SK-N-SH (cell line): ENCODE results near the gene CYP26A1. TPM values are rescaled to one million over a fixed set of nuclear protein-coding genes. Genes with fewer than 3 reads are reported as not detected.

Source experiments
- CTCF ChIA-PET: fragments of 300-600, 350-600 bp; formaldehyde crosslinking; extraction: SDS; loops from one replicate; lab custom pipeline; 2021; lab: Yijun Ruan, JAX
- POLR2A ChIA-PET: fragments of 350-600 bp; sonication (Branson Sonifier 250); formaldehyde crosslinking; extraction: SDS; loops from one replicate; lab custom pipeline; 2020; ENCODE audit warnings: antibody characterized with exemption, inconsistent platforms; lab: Yijun Ruan, JAX
- DNase-seq: peaks from one replicate; pipeline ENCODE4 v3.0.0; 2012
- H2AFZ ChIP-seq: fragments of 200-600 bp; sonication (generic); 2 replicates; pipeline ENCODE4 v1.8.1; 2016; ENCODE audit warnings: antibody characterized with exemption, mild to moderate bottlenecking, low read depth
- H3F3A ChIP-seq: fragments of 200-600 bp; sonication (generic); replicated peaks from 2 replicates; pipeline ENCODE3; 2016; ENCODE audit warnings: antibody characterized with exemption, mild to moderate bottlenecking; ENCODE audit not compliant: insufficient read depth
- H3K27ac ChIP-seq, 2 experiments: fragments of 200-500 bp in 1 of 2; fragments of 200-600 bp in 1 of 2; sonication (Bioruptor generic) in 1 of 2; sonication (generic), shearing (Covaris generic) in 1 of 2; 2 replicates each; pipeline versions ENCODE4 v1.5.1 to v1.6.1; 2014 to 2016; ENCODE audit warnings: low read depth in 2 of 2, inconsistent platforms in 1 of 2, low read length in 1 of 2, mild to moderate bottlenecking in 1 of 2, mixed read lengths in 1 of 2
- H3K27me3 ChIP-seq: fragments of 200-600 bp; sonication (generic), shearing (Covaris generic); 2 replicates; pipeline ENCODE4 v1.6.1; 2016; ENCODE audit warnings: mixed run types; ENCODE audit not compliant: insufficient read depth
- H3K36me3 ChIP-seq, 2 experiments: fragments of 200-500 bp in 1 of 2; fragments of 200-600 bp in 1 of 2; sonication (Bioruptor generic) in 1 of 2; sonication (generic) in 1 of 2; replicated peaks in 1 of 2; 2 replicates each; pipeline versions ENCODE3 to v1.5.1; 2014 to 2016; ENCODE audit warnings: low read length in 1 of 2, mild to moderate bottlenecking in 1 of 2; ENCODE audit not compliant: insufficient read depth in 2 of 2, control insufficient read depth in 1 of 2
- H3K4me1 ChIP-seq, 2 experiments: fragments of 200-500 bp in 1 of 2; fragments of 200-600 bp in 1 of 2; sonication (Bioruptor generic) in 1 of 2; sonication (generic), shearing (Covaris generic) in 1 of 2; 2 replicates each; pipeline versions ENCODE4 v1.5.1 to v1.6.1; 2014 to 2016; ENCODE audit warnings: low read depth in 1 of 2, low read length in 1 of 2, mixed run types in 1 of 2; ENCODE audit not compliant: insufficient read depth in 2 of 2, control insufficient read depth in 1 of 2
- H3K4me2 ChIP-seq: fragments of 200-600 bp; sonication (generic), shearing (Covaris generic); 2 replicates; pipeline ENCODE4 v1.6.1; 2017; ENCODE audit warnings: mixed run types
- H3K4me3 ChIP-seq, 2 experiments: fragments of 200-500 bp in 1 of 2; fragments of 200-600 bp in 1 of 2; sonication (Bioruptor generic) in 1 of 2; sonication (generic), shearing (Covaris generic) in 1 of 2; 2 replicates each; pipeline versions ENCODE4 v1.5.1 to v1.8.1; 2014 to 2016; ENCODE audit warnings: low read depth in 2 of 2, inconsistent platforms in 1 of 2, low read length in 1 of 2, mild to moderate bottlenecking in 1 of 2, mixed read lengths in 1 of 2, moderate library complexity in 1 of 2
- H3K79me2 ChIP-seq: fragments of 200-600 bp; sonication (generic); 2 replicates; pipeline ENCODE4 v1.8.1; 2017; ENCODE audit warnings: mild to moderate bottlenecking; ENCODE audit not compliant: insufficient read depth
- H3K9ac ChIP-seq: fragments of 200-600 bp; sonication (generic); 2 replicates; pipeline ENCODE4 v1.6.1; 2017; ENCODE audit warnings: mixed run types
- H3K9me2 ChIP-seq: fragments of 200-600 bp; sonication (generic); 2 replicates; pipeline ENCODE4 v1.6.1; 2017; ENCODE audit warnings: mixed run types
- H3K9me3 ChIP-seq: fragments of 200-600 bp; sonication (generic); 2 replicates; pipeline ENCODE4 v1.6.1; 2017; ENCODE audit warnings: mixed run types, mild to moderate bottlenecking, moderate library complexity
- H4K20me1 ChIP-seq: fragments of 200-600 bp; sonication (generic); 2 replicates; pipeline ENCODE4 v1.6.1; 2017; ENCODE audit warnings: mild to moderate bottlenecking, mixed run types; ENCODE audit not compliant: insufficient read depth
- CHD2 ChIP-seq: fragments of 150-350 bp; IDR thresholded peaks from 2 replicates; pipeline ENCODE4 v1.6.1; 2018; ENCODE audit warnings: low read length; ENCODE audit not compliant: partially characterized antibody
- FOSL2 ChIP-seq: IDR thresholded peaks from 2 replicates; pipeline ENCODE4 v1.4.0; 2012; ENCODE audit warnings: low read depth, mild to moderate bottlenecking, moderate library complexity, borderline replicate concordance
- GABPA ChIP-seq: IDR thresholded peaks from 2 replicates; pipeline ENCODE4 v1.4.0; 2012; ENCODE audit warnings: low read depth, mild to moderate bottlenecking
- GATA2 ChIP-seq: sonication (generic); formaldehyde crosslinking; IDR thresholded peaks from 2 replicates; pipeline ENCODE4 v1.5.0; 2020; ENCODE audit warnings: mild to moderate bottlenecking, missing genetic modification reagents
- MXI1 ChIP-seq: IDR thresholded peaks from 2 replicates; pipeline ENCODE4 v1.6.1; 2012; ENCODE audit warnings: mild to moderate bottlenecking, low read depth, low read length, improper control_type of control experiment
- RAD21 ChIP-seq: IDR thresholded peaks from 2 replicates; pipeline ENCODE4 v1.6.1; 2012; ENCODE audit warnings: mild to moderate bottlenecking, low read length
- RCOR1 ChIP-seq: fragments of 150-350 bp; IDR thresholded peaks from 2 replicates; pipeline ENCODE4 v1.6.1; 2017; ENCODE audit warnings: antibody characterized with exemption, low read length
- RXRA ChIP-seq: IDR thresholded peaks from 2 replicates; pipeline ENCODE4 v1.4.0; 2012; ENCODE audit warnings: low read depth, mild to moderate bottlenecking, borderline replicate concordance
- SIN3A ChIP-seq: IDR thresholded peaks from 2 replicates; pipeline ENCODE4 v1.6.1; 2012; ENCODE audit warnings: low read depth, mild to moderate bottlenecking, low read length, moderate library complexity, borderline replicate concordance
- SMC3 ChIP-seq: IDR thresholded peaks from 2 replicates; pipeline ENCODE4 v1.6.1; 2012; ENCODE audit warnings: low read depth, low read length, improper control_type of control experiment
- TCF12 ChIP-seq: IDR thresholded peaks from 2 replicates; pipeline ENCODE4 v1.4.0; 2012
- TEAD4 ChIP-seq: IDR thresholded peaks from 2 replicates; pipeline ENCODE4 v1.4.0; 2012; ENCODE audit warnings: mild to moderate bottlenecking, borderline replicate concordance; ENCODE audit not compliant: insufficient read depth
- WGBS: methylation state at CpG from one replicate; pipeline ENCODE4 v1.1.6; 2017; ENCODE audit warnings: low lambda C conversion rate; 5-methylcytosine and 5-hydroxymethylcytosine counted together
- polyA plus RNA-seq, 3 experiments: library from polyadenylated mRNA; depleted of rRNA; stranded (reverse); fragments of >200 nt; gene quantifications; 2 replicates each; pipeline ENCODE4 v1.2.3, GENCODE V29; 2012
- TF ChIP-seq, protein P1 (sequence below): fragments of 200-600 bp; sonication (generic); IDR thresholded peaks from 2 replicates; pipeline ENCODE4 v1.6.1; 2017; ENCODE audit warnings: antibody characterized with exemption, mild to moderate bottlenecking, moderate library complexity
- TF ChIP-seq, protein P2 (sequence below): IDR thresholded peaks from 2 replicates; pipeline ENCODE4 v1.4.0; 2012; ENCODE audit warnings: low read depth
- TF ChIP-seq, protein P3 (sequence below): IDR thresholded peaks from 2 replicates; pipeline ENCODE4 v1.4.0; 2012; ENCODE audit warnings: low read depth, borderline replicate concordance
- TF ChIP-seq, protein P4 (sequence below): IDR thresholded peaks from 2 replicates; pipeline ENCODE4 v1.6.1; 2012; ENCODE audit warnings: mild to moderate bottlenecking, low read depth, low read length, moderate library complexity

The CYP26A1 gene
- polyA plus RNA-seq, 1 of the 3 experiments (the other 2 are of a cell fraction): not detected

DNA sequence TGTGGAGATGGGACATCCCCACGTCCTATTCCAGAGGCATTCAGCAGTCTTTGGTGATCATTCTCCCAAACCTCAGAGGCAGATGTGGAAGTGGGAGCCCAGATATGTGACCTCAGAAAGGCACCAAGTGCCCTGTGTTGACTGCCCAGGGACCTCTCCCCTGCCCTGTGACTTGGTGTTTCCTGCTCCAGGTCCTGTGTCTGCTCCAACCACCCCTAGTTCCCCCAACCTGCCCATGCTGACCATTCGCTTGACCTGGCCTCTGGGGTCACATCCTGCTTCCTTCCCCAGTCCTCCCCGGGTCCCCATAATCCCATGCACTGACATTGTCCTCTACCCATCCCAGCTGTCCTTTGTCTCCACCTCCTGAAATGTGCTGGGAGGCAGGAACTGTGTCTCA, 7.6 kb downstream of the CYP26A1 start:
- DNase-seq: no peak
- Histone ChIP-seq H3K9me2 (no peaks in the 10 kb centered on the region), H3F3A (peaks cover 4% of the 10 kb centered on the region), H3K79me2 (no peaks in the 10 kb centered on the region), H3K36me3 (no peaks in the 10 kb centered on the region), H3K4me1 (peaks cover 0 to 10% of the 10 kb centered on the region in 2 experiments; a peak in 1 of 4 replicates), H4K20me1 (no peaks in the 10 kb centered on the region), H3K4me3 (no peak overlapping the region), H3K9ac (no peak overlapping the region), H3K27ac (no peak overlapping the region), H3K9me3 (no peaks in the 10 kb centered on the region), H2AFZ (no peak overlapping the region), H3K4me2 (no peak overlapping the region), H3K27me3 (peaks cover under 1% of the 10 kb centered on the region; the same call in 1 of the 2 replicates)
- 66% methylated on average over 3 of the region's 3 CpGs for WGBS
- TF ChIP-seq TCF12: no peak
- TF ChIP-seq SIN3A: no peak
- TF ChIP-seq, protein P1, sequence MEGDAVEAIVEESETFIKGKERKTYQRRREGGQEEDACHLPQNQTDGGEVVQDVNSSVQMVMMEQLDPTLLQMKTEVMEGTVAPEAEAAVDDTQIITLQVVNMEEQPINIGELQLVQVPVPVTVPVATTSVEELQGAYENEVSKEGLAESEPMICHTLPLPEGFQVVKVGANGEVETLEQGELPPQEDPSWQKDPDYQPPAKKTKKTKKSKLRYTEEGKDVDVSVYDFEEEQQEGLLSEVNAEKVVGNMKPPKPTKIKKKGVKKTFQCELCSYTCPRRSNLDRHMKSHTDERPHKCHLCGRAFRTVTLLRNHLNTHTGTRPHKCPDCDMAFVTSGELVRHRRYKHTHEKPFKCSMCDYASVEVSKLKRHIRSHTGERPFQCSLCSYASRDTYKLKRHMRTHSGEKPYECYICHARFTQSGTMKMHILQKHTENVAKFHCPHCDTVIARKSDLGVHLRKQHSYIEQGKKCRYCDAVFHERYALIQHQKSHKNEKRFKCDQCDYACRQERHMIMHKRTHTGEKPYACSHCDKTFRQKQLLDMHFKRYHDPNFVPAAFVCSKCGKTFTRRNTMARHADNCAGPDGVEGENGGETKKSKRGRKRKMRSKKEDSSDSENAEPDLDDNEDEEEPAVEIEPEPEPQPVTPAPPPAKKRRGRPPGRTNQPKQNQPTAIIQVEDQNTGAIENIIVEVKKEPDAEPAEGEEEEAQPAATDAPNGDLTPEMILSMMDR: no peak
- TF ChIP-seq RXRA: no peak
- TF ChIP-seq GABPA: no peak
- TF ChIP-seq TEAD4: no peak
- no peak for TF ChIP-seq SMC3
- TF ChIP-seq, protein P2, sequence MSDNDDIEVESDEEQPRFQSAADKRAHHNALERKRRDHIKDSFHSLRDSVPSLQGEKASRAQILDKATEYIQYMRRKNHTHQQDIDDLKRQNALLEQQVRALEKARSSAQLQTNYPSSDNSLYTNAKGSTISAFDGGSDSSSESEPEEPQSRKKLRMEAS: no peak
- TF ChIP-seq, protein P3, sequence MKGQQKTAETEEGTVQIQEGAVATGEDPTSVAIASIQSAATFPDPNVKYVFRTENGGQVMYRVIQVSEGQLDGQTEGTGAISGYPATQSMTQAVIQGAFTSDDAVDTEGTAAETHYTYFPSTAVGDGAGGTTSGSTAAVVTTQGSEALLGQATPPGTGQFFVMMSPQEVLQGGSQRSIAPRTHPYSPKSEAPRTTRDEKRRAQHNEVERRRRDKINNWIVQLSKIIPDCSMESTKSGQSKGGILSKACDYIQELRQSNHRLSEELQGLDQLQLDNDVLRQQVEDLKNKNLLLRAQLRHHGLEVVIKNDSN: no peak
- no peak for TF ChIP-seq FOSL2
- TF ChIP-seq MXI1: no peak
- no peak for TF ChIP-seq RCOR1
- TF ChIP-seq CHD2: no peak
- TF ChIP-seq, protein P4, sequence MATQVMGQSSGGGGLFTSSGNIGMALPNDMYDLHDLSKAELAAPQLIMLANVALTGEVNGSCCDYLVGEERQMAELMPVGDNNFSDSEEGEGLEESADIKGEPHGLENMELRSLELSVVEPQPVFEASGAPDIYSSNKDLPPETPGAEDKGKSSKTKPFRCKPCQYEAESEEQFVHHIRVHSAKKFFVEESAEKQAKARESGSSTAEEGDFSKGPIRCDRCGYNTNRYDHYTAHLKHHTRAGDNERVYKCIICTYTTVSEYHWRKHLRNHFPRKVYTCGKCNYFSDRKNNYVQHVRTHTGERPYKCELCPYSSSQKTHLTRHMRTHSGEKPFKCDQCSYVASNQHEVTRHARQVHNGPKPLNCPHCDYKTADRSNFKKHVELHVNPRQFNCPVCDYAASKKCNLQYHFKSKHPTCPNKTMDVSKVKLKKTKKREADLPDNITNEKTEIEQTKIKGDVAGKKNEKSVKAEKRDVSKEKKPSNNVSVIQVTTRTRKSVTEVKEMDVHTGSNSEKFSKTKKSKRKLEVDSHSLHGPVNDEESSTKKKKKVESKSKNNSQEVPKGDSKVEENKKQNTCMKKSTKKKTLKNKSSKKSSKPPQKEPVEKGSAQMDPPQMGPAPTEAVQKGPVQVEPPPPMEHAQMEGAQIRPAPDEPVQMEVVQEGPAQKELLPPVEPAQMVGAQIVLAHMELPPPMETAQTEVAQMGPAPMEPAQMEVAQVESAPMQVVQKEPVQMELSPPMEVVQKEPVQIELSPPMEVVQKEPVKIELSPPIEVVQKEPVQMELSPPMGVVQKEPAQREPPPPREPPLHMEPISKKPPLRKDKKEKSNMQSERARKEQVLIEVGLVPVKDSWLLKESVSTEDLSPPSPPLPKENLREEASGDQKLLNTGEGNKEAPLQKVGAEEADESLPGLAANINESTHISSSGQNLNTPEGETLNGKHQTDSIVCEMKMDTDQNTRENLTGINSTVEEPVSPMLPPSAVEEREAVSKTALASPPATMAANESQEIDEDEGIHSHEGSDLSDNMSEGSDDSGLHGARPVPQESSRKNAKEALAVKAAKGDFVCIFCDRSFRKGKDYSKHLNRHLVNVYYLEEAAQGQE: no peak
- no peak for TF ChIP-seq RAD21
- TF ChIP-seq GATA2: no peak
- ChIA-PET POLR2A (no interaction called here), CTCF (interaction anchor here (0.8 to 8.6 kb wide), 12 partner anchors 8 to 447 kb away, joined by 3 to 69 read pairs (median 5); partner anchors contain the start of genes CYP26A1 and CYP26C1)
